ENCODE results near the gene NR5A1. TPM values are rescaled to one million over a fixed set of nuclear protein-coding genes. Genes with fewer than 3 reads are reported as not detected.

Gene NR5A1
- total and polyA plus RNA-seq, 2 of the 13 experiments (the other 11 are each of a cell fraction or from before 2014, with no cell fraction given) = 28.9 to 44.7 TPM

- TF ChIP-seq ZBTB42 (CRISPR knock-in tag; IDR thresholded peaks at IDR 0.05) (peak; percentile 100), ZSCAN25 (CRISPR knock-in tag; IDR thresholded peaks at IDR 0.05) (peak; percentile 96), MTF1 (CRISPR knock-in tag; IDR thresholded peaks at IDR 0.05) (no peak), PRDM15 (CRISPR knock-in tag; IDR thresholded peaks at IDR 0.05) (no peak), KDM5A (IDR thresholded peaks at IDR 0.05; ENCODE audit: borderline replicate concordance, low read length) (no peak), ZFYVE20 (CRISPR knock-in tag; IDR thresholded peaks at IDR 0.05; ENCODE audit: borderline replicate concordance, low read depth) (no peak), FIP1L1 (IDR thresholded peaks at IDR 0.05; ENCODE audit: borderline replicate concordance, insufficient read depth, low read depth, low read length) (no peak), ZNF644 (CRISPR knock-in tag; IDR thresholded peaks at IDR 0.05; ENCODE audit: low read depth) (no peak), ELF4 (CRISPR knock-in tag; IDR thresholded peaks at IDR 0.05; ENCODE audit: borderline replicate concordance) (no peak), NFE2 (CRISPR knock-in tag; IDR thresholded peaks at IDR 0.05) (no peak), TEF (CRISPR knock-in tag; IDR thresholded peaks at IDR 0.05) (no peak), RNF2 (conservative IDR thresholded peaks at IDR 0.05; ENCODE audit: low read depth) (no peak; the same call in 1 of the 2 replicates), ZNF274 (CRISPR knock-in tag; IDR thresholded peaks at IDR 0.05) (no peak), BCL3 (CRISPR knock-in tag; IDR thresholded peaks at IDR 0.05) (no peak), SNAPC2 (CRISPR knock-in tag; IDR thresholded peaks at IDR 0.05) (no peak), RFXAP (CRISPR knock-in tag; IDR thresholded peaks at IDR 0.05; ENCODE audit: borderline replicate concordance) (no peak), FOXO4 (CRISPR knock-in tag; conservative IDR thresholded peaks at IDR 0.05) (no peak), U2AF1 (optimal IDR thresholded peaks at IDR 0.05; ENCODE audit: low read depth, low read length) (no peak), ZNF367 (CRISPR knock-in tag; IDR thresholded peaks at IDR 0.05; ENCODE audit: borderline replicate concordance) (no peak), ZFP37 (CRISPR knock-in tag; IDR thresholded peaks at IDR 0.05; ENCODE audit: borderline replicate concordance) (no peak), SP4 (CRISPR knock-in tag; IDR thresholded peaks at IDR 0.05) (peak; percentile 26; the same call in 1 of the 2 replicates), RAD21 (CRISPR knock-in tag; IDR thresholded peaks at IDR 0.05) (peak; percentile 39; the same call in 1 of the 2 replicates)
Observed at GRCh38 chr9:124511891-124512805, 4.9 kb upstream of the NR5A1 start (continued).
